Activated CD4-positive, alpha-beta memory T cell treated with anti-CD3 and anti-CD28 coated beads for 36 hours (primary cell): ENCODE measurements around the gene ABTB2. TPM values are rescaled to one million over a fixed set of nuclear protein-coding genes. Genes with fewer than 3 reads are reported as not detected.

Experiments
- CTCF ChIA-PET: fragments of 350-600 bp; sonication (Branson Sonifier 250); formaldehyde crosslinking; loops from one replicate; lab custom pipeline; 2021; ENCODE audit warnings: antibody characterized with exemption, inconsistent platforms; lab: Charles Lee
- POLR2A ChIA-PET: fragments of 350-600 bp; sonication (Branson Sonifier 250); formaldehyde crosslinking; loops from one replicate; lab custom pipeline; 2021; ENCODE audit warnings: antibody characterized with exemption; lab: Charles Lee
- DNase-seq: peaks from one replicate; pipeline ENCODE4 v3.0.0-alpha.2; 2020
- H3K27ac Mint-ChIP-seq: one replicate; pipeline ENCODE4 v1.8.0; 2021; ENCODE audit warnings: mixed read lengths
- H3K27me3 Mint-ChIP-seq: one replicate; pipeline ENCODE4 v1.8.0; 2021; ENCODE audit warnings: mixed read lengths
- H3K36me3 Mint-ChIP-seq: one replicate; pipeline ENCODE4 v1.8.0; 2021; ENCODE audit warnings: mixed read lengths
- H3K4me1 Mint-ChIP-seq: one replicate; pipeline ENCODE4 v1.8.0; 2021; ENCODE audit warnings: low read depth, mixed read lengths
- H3K4me3 Mint-ChIP-seq: one replicate; pipeline ENCODE4 v1.8.0; 2021; ENCODE audit warnings: mild to moderate bottlenecking, mixed read lengths
- H3K9me3 Mint-ChIP-seq: one replicate; pipeline ENCODE4 v1.8.0; 2021; ENCODE audit warnings: mixed read lengths
- intact Hi-C: fragments of 100-400 bp; cut with micrococcal nuclease; formaldehyde crosslinking; loops from one replicate; pipeline ENCODE4 v1.15.1; 2023
- total RNA-seq, 2 experiments: library from RNA; stranded (reverse); gene quantifications; one replicate each; pipeline ENCODE4 v1.2.3, GENCODE V29; 2021

Gene ABTB2
- total RNA-seq, 2 experiments from 2014 or later = 1.8 to 1.9 TPM

- H3K27me3 Mint-ChIP-seq = no peaks in the 10 kb centered on the region
- no peaks in the 10 kb centered on the region for H3K4me1 Mint-ChIP-seq
- ChIA-PET CTCF (interaction anchor here (0.6 to 1.2 kb wide), 3 partner anchors 164 to 343 kb away, joined by 3 to 4 read pairs (median 3); no protein-coding TSS in a partner anchor), POLR2A (no interaction called here)
- H3K36me3 Mint-ChIP-seq = no peaks in the 10 kb centered on the region
- no peak for DNase-seq
- intact Hi-C loops = no loop called here
- H3K4me3 Mint-ChIP-seq = no peak overlapping the region
- no peaks in the 10 kb centered on the region for H3K9me3 Mint-ChIP-seq
- H3K27ac Mint-ChIP-seq = no peak overlapping the region
These were observed 17.2 kb downstream of the ABTB2 start for GRCh38 chr11:34340653-34341052.

- Mint-ChIP-seq H3K9me3 (no peaks in the 10 kb centered on the region), H3K36me3 (no peaks in the 10 kb centered on the region), H3K4me3 (no peak overlapping the region), H3K27ac (no peak overlapping the region), H3K27me3 (no peaks in the 10 kb centered on the region), H3K4me1 (peaks cover 10% of the 10 kb centered on the region)
- CTCF ChIA-PET = interaction anchor here (1.2 kb wide), 1 partner anchor 8 kb away, joined by 3 read pairs; no protein-coding TSS in a partner anchor
- intact Hi-C loops = no loop called here
- DNase-seq = no peak
- POLR2A ChIA-PET = no interaction called here
These were observed 18.4 kb downstream of the ABTB2 start for GRCh38 chr11:34339149-34340064.

DNA sequence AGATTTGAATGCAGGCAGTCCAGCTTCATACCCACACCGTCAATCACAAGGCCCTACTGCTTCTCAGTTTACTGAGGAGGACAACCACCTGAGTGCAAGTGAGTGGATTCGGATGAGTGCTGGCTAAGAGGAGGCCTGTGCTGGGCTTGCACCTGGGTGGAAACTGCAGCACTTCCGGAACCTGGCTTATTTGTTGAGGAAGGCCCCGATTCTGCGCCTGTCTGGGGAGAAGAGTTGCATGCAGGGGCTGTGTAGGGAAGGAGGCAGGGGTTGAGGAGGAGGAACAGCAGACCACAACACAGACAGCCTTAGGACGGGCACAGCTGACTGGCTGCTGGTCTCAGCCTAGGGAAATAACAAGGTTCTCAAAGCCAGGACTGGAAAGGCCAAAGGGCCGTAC lies 20.8 kb downstream of the ABTB2 start:
- Mint-ChIP-seq H3K9me3 (no peaks in the 10 kb centered on the region), H3K27me3 (peaks cover 6% of the 10 kb centered on the region), H3K4me1 (peaks cover 15% of the 10 kb centered on the region), H3K4me3 (no peak overlapping the region), H3K36me3 (no peaks in the 10 kb centered on the region), H3K27ac (no peak overlapping the region)
- ChIA-PET CTCF (no interaction called here), POLR2A (no interaction called here)
- intact Hi-C loops = no loop called here
- DNase-seq = no peak

DNA sequence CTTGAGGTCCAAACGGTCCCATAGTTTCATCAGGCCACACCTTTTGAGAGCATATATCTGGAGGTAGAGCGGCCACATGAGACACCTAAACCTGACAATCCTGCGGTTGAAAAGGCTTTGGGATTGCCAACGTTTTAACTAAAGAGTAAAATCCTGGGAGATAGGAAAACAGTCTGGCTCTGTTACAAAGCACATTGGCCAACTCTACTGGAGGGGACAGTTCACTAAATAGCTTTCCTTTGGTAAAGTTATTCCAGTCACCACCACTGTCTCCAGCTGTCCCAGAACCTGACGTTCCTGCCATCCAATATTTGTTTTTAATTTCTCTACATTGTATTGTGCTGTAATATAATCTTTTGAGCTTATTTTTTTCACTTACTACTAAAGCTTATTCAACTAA lies 22.0 kb downstream of the ABTB2 start:
- Mint-ChIP-seq H3K27me3 (peaks cover 15% of the 10 kb centered on the region), H3K4me3 (no peak overlapping the region), H3K36me3 (no peaks in the 10 kb centered on the region), H3K9me3 (no peaks in the 10 kb centered on the region), H3K27ac (no peak overlapping the region), H3K4me1 (peaks cover 15% of the 10 kb centered on the region)
- CTCF ChIA-PET = interaction anchor here (1.1 to 1.4 kb wide), 2 partner anchors 12 to 162 kb away, joined by 3 to 5 read pairs; no protein-coding TSS in a partner anchor
- intact Hi-C loops = loop anchor here (1.0 kb wide), 1 partner anchor 22 kb away; no protein-coding TSS in a partner anchor
- DNase-seq = no peak
- POLR2A ChIA-PET = no interaction called here

GRCh38 chr11:34335331-34335730 lies 22.5 kb downstream of the ABTB2 start:
- no peak overlapping the region for H3K4me3 Mint-ChIP-seq
- peaks cover 18% of the 10 kb centered on the region for H3K27me3 Mint-ChIP-seq
- DNase-seq = no peak
- no peaks in the 10 kb centered on the region for H3K9me3 Mint-ChIP-seq
- ChIA-PET CTCF (interaction anchor here (1.0 to 1.4 kb wide), 3 partner anchors 13 to 161 kb away, joined by 3 to 5 read pairs (median 4); no protein-coding TSS in a partner anchor), POLR2A (no interaction called here)
- intact Hi-C loops = loop anchor here (1.0 kb wide), 1 partner anchor 22 kb away; no protein-coding TSS in a partner anchor
- H3K4me1 Mint-ChIP-seq = peaks cover 15% of the 10 kb centered on the region
- H3K27ac Mint-ChIP-seq = no peak overlapping the region
- no peaks in the 10 kb centered on the region for H3K36me3 Mint-ChIP-seq

GRCh38 chr11:34333787-34334186 lies 24.0 kb downstream of the ABTB2 start:
- peaks cover 23% of the 10 kb centered on the region for H3K27me3 Mint-ChIP-seq
- intact Hi-C loops = no loop called here
- H3K36me3 Mint-ChIP-seq = no peaks in the 10 kb centered on the region
- POLR2A ChIA-PET = no interaction called here
- DNase-seq = no peak
- H3K27ac Mint-ChIP-seq = no peak overlapping the region
- CTCF ChIA-PET = interaction anchor here (0.7 kb wide), 1 partner anchor 23 kb away, joined by 4 read pairs; no protein-coding TSS in a partner anchor
- H3K4me3 Mint-ChIP-seq = no peak overlapping the region
- peaks cover 15% of the 10 kb centered on the region for H3K4me1 Mint-ChIP-seq
- no peaks in the 10 kb centered on the region for H3K9me3 Mint-ChIP-seq

GRCh38 chr11:34332524-34332923 lies 25.3 kb downstream of the ABTB2 start:
- H3K4me1 Mint-ChIP-seq = peaks cover 15% of the 10 kb centered on the region
- H3K4me3 Mint-ChIP-seq = no peak overlapping the region

DNA sequence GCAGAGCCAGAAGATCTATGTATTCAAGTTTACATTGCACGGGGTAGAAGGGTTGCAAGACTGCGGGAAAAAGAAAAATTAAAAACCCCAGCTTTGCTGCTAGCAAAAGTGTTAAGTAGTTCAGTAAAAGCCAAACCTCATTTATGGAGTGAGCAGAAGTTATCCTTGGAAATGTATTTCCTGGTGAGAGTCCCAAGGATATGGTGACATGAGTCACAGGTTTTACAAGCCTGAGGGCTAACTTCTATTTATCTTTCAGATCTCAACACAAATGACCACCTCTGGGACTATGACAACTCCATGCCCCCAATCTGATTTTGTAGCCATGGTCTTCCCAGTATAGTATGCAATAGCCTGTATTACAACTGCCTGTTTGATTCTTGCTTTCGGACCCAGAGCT lies 26.1 kb downstream of the ABTB2 start:
- intact Hi-C loops = no loop called here
- H3K36me3 Mint-ChIP-seq = no peaks in the 10 kb centered on the region
- no peaks in the 10 kb centered on the region for H3K9me3 Mint-ChIP-seq
- peaks cover 23% of the 10 kb centered on the region for H3K27me3 Mint-ChIP-seq
- H3K4me3 Mint-ChIP-seq = no peak overlapping the region
- peaks cover 15% of the 10 kb centered on the region for H3K4me1 Mint-ChIP-seq
- ChIA-PET CTCF (no interaction called here), POLR2A (no interaction called here)
- H3K27ac Mint-ChIP-seq = no peak overlapping the region
- DNase-seq = no peak

More at GRCh38 chr11:34332524-34332923, 25.3 kb downstream of the ABTB2 start:
- ChIA-PET CTCF (no interaction called here), POLR2A (no interaction called here)
- H3K9me3 Mint-ChIP-seq = no peaks in the 10 kb centered on the region
- no peaks in the 10 kb centered on the region for H3K36me3 Mint-ChIP-seq
- H3K27me3 Mint-ChIP-seq = peaks cover 23% of the 10 kb centered on the region
- H3K27ac Mint-ChIP-seq = no peak overlapping the region
- no peak for DNase-seq
- intact Hi-C loops = no loop called here

DNA sequence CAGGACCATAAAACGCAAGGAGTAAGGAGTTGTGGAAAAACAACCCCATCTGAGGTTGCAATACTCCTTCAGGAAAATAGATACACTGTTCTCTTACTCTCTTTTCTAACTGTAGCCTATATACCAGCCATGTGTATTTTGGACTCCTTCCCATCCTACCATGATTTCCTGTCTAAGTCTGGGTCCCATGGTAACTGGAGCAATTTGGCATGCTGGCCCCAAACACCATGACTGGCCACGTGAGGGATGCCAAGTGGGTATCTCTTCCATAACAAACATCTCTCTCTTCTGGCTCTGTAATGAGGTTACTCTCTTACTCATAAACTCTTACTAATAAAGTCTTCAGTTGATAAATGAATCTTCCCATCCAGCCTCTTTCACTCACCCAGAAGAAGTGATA lies 26.5 kb downstream of the ABTB2 start:
- POLR2A ChIA-PET = no interaction called here

GRCh38 chr11:34330653-34331052 lies 27.2 kb downstream of the ABTB2 start:
- no peak for DNase-seq
- Mint-ChIP-seq H3K36me3 (no peaks in the 10 kb centered on the region), H3K4me1 (peaks cover 15% of the 10 kb centered on the region), H3K27ac (no peak overlapping the region), H3K27me3 (peaks cover 23% of the 10 kb centered on the region), H3K4me3 (no peak overlapping the region), H3K9me3 (no peaks in the 10 kb centered on the region)
- POLR2A ChIA-PET = no interaction called here
- intact Hi-C loops = no loop called here
- CTCF ChIA-PET = interaction anchor here (0.7 kb wide), 1 partner anchor 32 kb away, joined by 3 read pairs; no protein-coding TSS in a partner anchor

More for the DNA sequence above, 26.5 kb downstream of the ABTB2 start:
- H3K27me3 Mint-ChIP-seq = peaks cover 23% of the 10 kb centered on the region
- H3K4me1 Mint-ChIP-seq = peaks cover 15% of the 10 kb centered on the region
- H3K36me3 Mint-ChIP-seq = no peaks in the 10 kb centered on the region
- H3K27ac Mint-ChIP-seq = no peak overlapping the region
- no peak overlapping the region for H3K4me3 Mint-ChIP-seq
- intact Hi-C loops = no loop called here
- DNase-seq = no peak
- H3K9me3 Mint-ChIP-seq = no peaks in the 10 kb centered on the region
- CTCF ChIA-PET = no interaction called here

DNA sequence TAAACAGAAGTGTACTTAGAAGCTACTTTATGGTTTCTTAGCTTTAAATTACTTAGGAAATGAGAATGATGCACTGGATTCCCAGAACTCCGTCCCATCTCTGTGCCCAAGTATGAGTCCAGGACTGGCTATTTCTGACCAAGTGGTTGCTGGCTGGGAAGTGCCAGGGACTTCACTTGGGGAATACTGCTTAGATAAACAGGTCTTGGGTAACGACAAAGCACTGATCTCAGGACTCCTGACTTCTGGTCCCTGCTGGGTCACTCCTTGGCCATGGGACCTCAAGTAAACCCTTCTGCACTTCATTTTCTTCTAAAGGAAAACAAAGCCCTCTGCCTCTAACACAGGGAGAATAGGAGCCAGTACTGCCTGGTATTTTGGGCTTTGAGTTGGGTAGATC lies 27.9 kb downstream of the ABTB2 start:
- Mint-ChIP-seq H3K4me3 (no peak overlapping the region), H3K4me1 (peaks cover 8% of the 10 kb centered on the region), H3K36me3 (no peaks in the 10 kb centered on the region), H3K9me3 (no peaks in the 10 kb centered on the region), H3K27ac (no peak overlapping the region), H3K27me3 (peaks cover 23% of the 10 kb centered on the region)
- no peak for DNase-seq
- POLR2A ChIA-PET = no interaction called here
- CTCF ChIA-PET = interaction anchor here (0.7 to 2.0 kb wide), 2 partner anchors 32 to 155 kb away, joined by 3 to 9 read pairs; no protein-coding TSS in a partner anchor
- intact Hi-C loops = no loop called here

DNA sequence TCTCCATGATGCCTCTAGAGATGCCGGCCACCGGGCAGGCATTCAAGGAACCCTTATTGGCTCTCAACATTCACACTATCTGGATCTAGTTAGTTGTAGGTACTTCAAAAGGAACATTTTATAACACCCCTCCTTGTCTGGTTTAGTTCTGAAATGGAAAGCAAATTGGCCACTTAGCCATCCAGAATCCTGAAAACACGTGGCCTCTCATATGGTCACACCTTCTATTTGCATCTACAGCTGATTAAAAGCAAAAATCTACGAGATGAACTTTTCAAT lies 29.2 kb downstream of the ABTB2 start:
- POLR2A ChIA-PET = no interaction called here
- no peak overlapping the region for H3K27ac Mint-ChIP-seq
- no peaks in the 10 kb centered on the region for H3K36me3 Mint-ChIP-seq
- H3K27me3 Mint-ChIP-seq = peaks cover 23% of the 10 kb centered on the region
- CTCF ChIA-PET = interaction anchor here (2.0 kb wide), 1 partner anchor 154 kb away, joined by 9 read pairs; no protein-coding TSS in a partner anchor
- no peaks in the 10 kb centered on the region for H3K9me3 Mint-ChIP-seq
- intact Hi-C loops = no loop called here
- no peak for DNase-seq
- H3K4me1 Mint-ChIP-seq = no peaks in the 10 kb centered on the region
- H3K4me3 Mint-ChIP-seq = no peak overlapping the region
